BE2C (cell line): ENCODE results near the gene UTP3. TPM values are rescaled to one million over a fixed set of nuclear protein-coding genes. Genes with fewer than 3 reads are reported as not detected.
A peak's percentile ranks its signal among the peaks of the same experiment; 100 is the strongest.
"Not testable (repeated sequence)": the region's sequence is repeated elsewhere in the genome, so short reads cannot be mapped to it uniquely, and the experiment has no call there.

Experiments used
- DNase-seq: peaks from one replicate; pipeline ENCODE4 v3.0.0-alpha.2; 2020
- H3K27me3 ChIP-seq: fragments of 250-450 bp; sonication (Bioruptor Pico); 2 replicates; pipeline ENCODE4 v1.5.1; 2020; ENCODE audit warnings: mild to moderate bottlenecking
- H3K36me3 ChIP-seq: fragments of 250-450 bp; sonication (Bioruptor Pico); 2 replicates; pipeline ENCODE4 v1.5.1; 2020; ENCODE audit warnings: mild to moderate bottlenecking
- H3K4me1 ChIP-seq: fragments of 250-450 bp; sonication (Bioruptor Pico); 2 replicates; pipeline ENCODE4 v1.5.1; 2020
- H3K4me3 ChIP-seq: 2 replicates; pipeline ENCODE4 v1.5.1; 2011; ENCODE audit warnings: low read depth, low read length
- H3K9me3 ChIP-seq: fragments of 250-450 bp; sonication (Bioruptor Pico); 2 replicates; pipeline ENCODE4 v1.5.1; 2020
- CTCF ChIP-seq: IDR thresholded peaks from 2 replicates; pipeline ENCODE4 v1.5.1; 2012; ENCODE audit warnings: mild to moderate bottlenecking, low read depth, low read length
- polyA plus RNA-seq: library from polyadenylated mRNA; unstranded; fragments of >200 nt; gene quantifications from one replicate; pipeline ENCODE4 v1.2.1, GENCODE V29; 2012; ENCODE audit warnings: low read depth, missing spikeins; ENCODE audit not compliant: insufficient read length, insufficient read depth

Gene UTP3
- polyA plus RNA-seq: 78.0 TPM

- no peaks in the 10 kb centered on the region for H3K27me3 ChIP-seq
- peak within 1 kb of the TSS; percentile 100 for H3K4me3 ChIP-seq
- no peaks in the 10 kb centered on the region for H3K4me1 ChIP-seq
Observed at GRCh38 chr4:70687821-70688794, at the start of gene UTP3. Gene UTP3 (plus strand): TSS chr4:70688532. CDS start chr4:70688678, 146 bp downstream.

GRCh38 chr4:70640192-70640591 is 48.1 kb upstream of the UTP3 start:
- H3K4me3 ChIP-seq: no peak overlapping the region
- DNase-seq: no peak
- no peaks in the 10 kb centered on the region for H3K4me1 ChIP-seq
- TF ChIP-seq CTCF: no peak
- no peaks in the 10 kb centered on the region for H3K36me3 ChIP-seq
- peaks cover 5% of the 10 kb centered on the region for H3K27me3 ChIP-seq
- H3K9me3 ChIP-seq: no peaks in the 10 kb centered on the region

More at GRCh38 chr4:70687821-70688794, at the start of gene UTP3:
- no peaks in the 10 kb centered on the region for H3K9me3 ChIP-seq
- DNase-seq: peak; percentile 96
- H3K36me3 ChIP-seq: peaks cover 12% of the 10 kb centered on the region
- peak; percentile 96 for TF ChIP-seq CTCF

GRCh38 chr4:70650741-70651140 is 37.6 kb upstream of the UTP3 start:
- not testable (repeated sequence) for H3K4me3 ChIP-seq, DNase-seq, H3K27me3 ChIP-seq, H3K4me1 ChIP-seq, H3K9me3 ChIP-seq, H3K36me3 ChIP-seq

GRCh38 chr4:70651864-70652506 is 36.3 kb upstream of the UTP3 start:
- DNase-seq: no peak
- Histone ChIP-seq H3K27me3 (0 out of 2 replicates have a peak, but pooled peaks cover 3% of the 10 kb centered on the region), H3K36me3 (no peaks in the 10 kb centered on the region), H3K4me1 (no peaks in the 10 kb centered on the region), H3K9me3 (no peaks in the 10 kb centered on the region), H3K4me3 (peak overlapping the region; percentile 27)
- peak; percentile 53 for TF ChIP-seq CTCF

GRCh38 chr4:70654605-70655011 is 33.7 kb upstream of the UTP3 start:
- H3K36me3 ChIP-seq: no peaks in the 10 kb centered on the region
- no peaks in the 10 kb centered on the region for H3K9me3 ChIP-seq
- H3K27me3 ChIP-seq: 0 out of 2 replicates have a peak, but pooled peaks cover 3% of the 10 kb centered on the region
- H3K4me1 ChIP-seq: no peaks in the 10 kb centered on the region
- no peak overlapping the region for H3K4me3 ChIP-seq
- DNase-seq: no peak
- no peak for TF ChIP-seq CTCF

- no peak for TF ChIP-seq CTCF
- Histone ChIP-seq H3K4me1 (no peaks in the 10 kb centered on the region), H3K4me3 (no peak overlapping the region), H3K36me3 (no peaks in the 10 kb centered on the region), H3K9me3 (no peaks in the 10 kb centered on the region), H3K27me3 (0 out of 2 replicates have a peak, but pooled peaks cover 3% of the 10 kb centered on the region)
- no peak for DNase-seq
Observed at GRCh38 chr4:70657326-70657725, 31.0 kb upstream of the UTP3 start.
